Measurements from ENCODE around the gene IMP4.

GRCh38 chr2:130387804-130388203, 45.1 kb downstream of the IMP4 start:
- no peak for TF ChIP-seq CTCF (IDR thresholded peaks at IDR 0.05; ENCODE audit: insufficient read depth, low read length, poor library complexity, severe bottlenecking)
- TF ChIP-seq EZH2phosphoT487 (conservative IDR thresholded peaks at IDR 0.05; ENCODE audit: low read length) = no peak

All from SU-DHL-6 (cell line).